Measurements from ENCODE around the gene VEGFB.
A peak's percentile ranks its signal among the peaks of the same experiment; 100 is the strongest.

Gene VEGFB

GRCh38 chr11:64265176-64266160 lies 31.1 kb downstream of the VEGFB start:
- no peak overlapping the region for H3K27ac Mint-ChIP-seq
- H3K27me3 Mint-ChIP-seq (ENCODE audit: low read depth, poor library complexity), result no peaks in the 10 kb centered on the region
- peaks cover 42% of the 10 kb centered on the region for H3K4me1 Mint-ChIP-seq
- TF ChIP-seq CTCF (IDR thresholded peaks at IDR 0.05), result no peak
- H3K4me3 Mint-ChIP-seq, result no peak overlapping the region
- H3K36me3 Mint-ChIP-seq (ENCODE audit: low read depth), result peaks cover 5% of the 10 kb centered on the region
- DNase-seq, result no peak
- no peaks in the 10 kb centered on the region for H3K9me3 Mint-ChIP-seq

- H3K36me3 Mint-ChIP-seq (ENCODE audit: low read depth), result peaks cover 5% of the 10 kb centered on the region
- TF ChIP-seq CTCF (IDR thresholded peaks at IDR 0.05), result no peak
- no peak for DNase-seq
- H3K9me3 Mint-ChIP-seq, result no peaks in the 10 kb centered on the region
- no peak overlapping the region for H3K4me3 Mint-ChIP-seq
- H3K27me3 Mint-ChIP-seq (ENCODE audit: low read depth, poor library complexity), result no peaks in the 10 kb centered on the region
- H3K27ac Mint-ChIP-seq, result no peak overlapping the region
- H3K4me1 Mint-ChIP-seq, result peaks cover 42% of the 10 kb centered on the region
Measured at GRCh38 chr11:64266339-64266738, 32.0 kb downstream of the VEGFB start.

DNA sequence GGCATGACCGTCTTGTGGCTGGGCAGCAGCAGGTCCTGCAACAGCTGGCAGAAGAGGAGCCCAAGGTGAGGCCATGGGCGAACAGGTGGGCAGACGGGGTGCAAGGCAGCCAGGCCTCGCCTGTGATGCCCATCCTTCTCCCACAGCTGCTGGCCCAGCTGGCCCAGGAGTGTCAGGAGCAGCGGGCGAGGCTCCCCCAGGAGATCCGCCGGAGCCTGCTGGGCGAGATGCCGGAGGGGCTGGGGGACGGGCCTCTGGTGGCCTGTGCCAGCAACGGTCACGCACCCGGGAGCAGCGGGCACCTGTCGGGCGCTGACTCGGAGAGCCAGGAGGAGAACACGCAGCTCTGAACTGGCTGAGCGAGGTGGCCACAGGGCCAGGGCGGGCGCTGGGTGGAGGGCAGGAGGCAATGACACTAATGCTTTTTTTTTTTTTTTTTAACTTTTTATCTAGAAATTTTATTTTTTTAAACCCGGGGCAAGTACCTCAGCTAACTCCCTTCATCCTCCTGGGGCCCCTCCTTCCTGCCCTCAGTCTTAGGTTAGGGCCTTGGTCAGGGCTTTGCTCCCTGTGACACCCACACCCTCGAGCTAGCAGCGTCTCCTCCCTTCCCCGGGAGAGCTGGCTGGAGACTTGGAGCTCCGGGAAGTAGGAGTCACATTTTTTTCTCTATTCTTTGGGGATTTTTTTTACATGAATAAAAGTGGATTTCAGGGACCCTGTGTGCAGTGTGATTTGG lies 33.0 kb downstream of the VEGFB start:
- Mint-ChIP-seq H3K4me1 (peaks cover 50% of the 10 kb centered on the region), H3K27ac (peak overlapping the region; percentile 68), H3K4me3 (no peak overlapping the region), H3K36me3 (ENCODE audit: low read depth) (peaks cover 5% of the 10 kb centered on the region), H3K9me3 (no peaks in the 10 kb centered on the region), H3K27me3 (ENCODE audit: low read depth, poor library complexity) (no peaks in the 10 kb centered on the region)
- no peak for DNase-seq
- no peak for TF ChIP-seq CTCF (IDR thresholded peaks at IDR 0.05)

GRCh38 chr11:64268025-64268892 lies 33.9 kb downstream of the VEGFB start:
- H3K27me3 Mint-ChIP-seq (ENCODE audit: low read depth, poor library complexity), result no peaks in the 10 kb centered on the region
- H3K4me1 Mint-ChIP-seq, result peaks cover 47% of the 10 kb centered on the region
- peak overlapping the region; percentile 98 for H3K27ac Mint-ChIP-seq
- no peaks in the 10 kb centered on the region for H3K9me3 Mint-ChIP-seq
- DNase-seq, result no peak
- TF ChIP-seq CTCF (IDR thresholded peaks at IDR 0.05), result no peak
- H3K4me3 Mint-ChIP-seq, result peak overlapping the region; percentile 97
- peaks cover under 1% of the 10 kb centered on the region for H3K36me3 Mint-ChIP-seq (ENCODE audit: low read depth)

DNA sequence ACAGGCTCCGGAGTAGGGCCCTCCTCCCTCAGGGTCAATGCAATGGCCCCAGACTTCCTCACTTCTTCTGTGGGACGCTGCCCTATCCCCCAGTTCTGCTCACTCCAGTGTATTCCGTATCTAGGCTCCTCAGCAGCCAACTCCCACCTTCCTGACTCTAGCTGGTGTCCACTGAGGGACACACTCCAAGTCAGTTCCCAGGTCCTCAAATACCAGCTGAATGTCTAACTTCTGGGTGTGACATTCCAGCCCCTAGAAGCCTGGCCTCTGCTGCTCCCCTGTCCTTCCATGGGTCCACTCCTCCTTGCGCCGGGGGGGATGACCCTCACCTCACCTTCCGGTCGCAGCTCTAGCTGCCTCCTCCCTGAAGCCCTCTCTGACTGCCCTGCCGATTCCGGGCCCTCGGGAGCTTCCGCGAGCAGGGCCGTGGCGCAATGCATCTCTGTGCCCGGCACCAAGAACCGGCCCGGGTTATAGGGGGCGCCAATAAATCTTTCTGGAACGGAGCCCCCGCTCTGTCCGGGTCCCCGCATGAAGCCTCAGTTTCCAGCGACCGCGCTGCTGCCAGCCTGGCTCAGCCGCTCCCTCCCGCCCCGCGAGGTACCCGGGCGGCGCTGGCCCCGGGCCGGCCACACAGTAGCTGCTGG lies 34.6 kb downstream of the VEGFB start:
- Mint-ChIP-seq H3K27ac (peak overlapping the region; percentile 98), H3K4me1 (peaks cover 40% of the 10 kb centered on the region), H3K27me3 (ENCODE audit: low read depth, poor library complexity) (no peaks in the 10 kb centered on the region), H3K36me3 (ENCODE audit: low read depth) (no peaks in the 10 kb centered on the region), H3K4me3 (peak overlapping the region; percentile 97), H3K9me3 (no peaks in the 10 kb centered on the region)
- DNase-seq, result peak; percentile 46
- TF ChIP-seq CTCF (IDR thresholded peaks at IDR 0.05), result no peak
